ENCODE results near the gene DNAJC27.

DNAJC27 gene

GRCh38 chr2:24918326-24919036, 53.3 kb downstream of the DNAJC27 start:
- Histone ChIP-seq H3K9me3 (ENCODE audit: control insufficient read depth, insufficient read depth, low read depth, low read length) (no peaks in the 10 kb centered on the region), H3K4me3 (ENCODE audit: low read depth, low read length) (peak overlapping the region; percentile 61; the same call in 1 of the 2 replicates), H3K4me1 (ENCODE audit: control insufficient read depth, insufficient read depth, low read length) (peaks cover 12% of the 10 kb centered on the region; the same call in 1 of the 2 replicates), H3K27me3 (ENCODE audit: control insufficient read depth, insufficient read depth, low read length) (peaks cover 11% of the 10 kb centered on the region; the same call in 1 of the 2 replicates), H3K9ac (ENCODE audit: low read length) (no peak overlapping the region), H3K27ac (ENCODE audit: low read depth, low read length) (no peak overlapping the region), H3K36me3 (ENCODE audit: control insufficient read depth, insufficient read depth, low read length) (peaks cover 9% of the 10 kb centered on the region; the same call in 1 of the 2 replicates)

- peaks cover 11% of the 10 kb centered on the region; the same call in 1 of the 2 replicates for H3K27me3 ChIP-seq (ENCODE audit: control insufficient read depth, insufficient read depth, low read length)
- no peak overlapping the region for H3K4me3 ChIP-seq (ENCODE audit: low read depth, low read length)
- peaks cover 12% of the 10 kb centered on the region; the same call in 1 of the 2 replicates for H3K4me1 ChIP-seq (ENCODE audit: control insufficient read depth, insufficient read depth, low read length)
- H3K36me3 ChIP-seq (ENCODE audit: control insufficient read depth, insufficient read depth, low read length) = peaks cover 9% of the 10 kb centered on the region
- no peak overlapping the region for H3K9ac ChIP-seq (ENCODE audit: low read length)
- no peak overlapping the region for H3K27ac ChIP-seq (ENCODE audit: low read depth, low read length)
- no peaks in the 10 kb centered on the region for H3K9me3 ChIP-seq (ENCODE audit: control insufficient read depth, insufficient read depth, low read depth, low read length)
Measured at GRCh38 chr2:24917731-24918325, 53.9 kb downstream of the DNAJC27 start.

- no peak overlapping the region for H3K27ac ChIP-seq (ENCODE audit: low read depth, low read length)
- peaks cover 12% of the 10 kb centered on the region; the same call in 1 of the 2 replicates for H3K4me1 ChIP-seq (ENCODE audit: control insufficient read depth, insufficient read depth, low read length)
- peaks cover 9% of the 10 kb centered on the region for H3K36me3 ChIP-seq (ENCODE audit: control insufficient read depth, insufficient read depth, low read length)
- no peak overlapping the region for H3K4me3 ChIP-seq (ENCODE audit: low read depth, low read length)
- H3K9me3 ChIP-seq (ENCODE audit: control insufficient read depth, insufficient read depth, low read depth, low read length) = no peaks in the 10 kb centered on the region
- H3K27me3 ChIP-seq (ENCODE audit: control insufficient read depth, insufficient read depth, low read length) = peaks cover 11% of the 10 kb centered on the region; the same call in 1 of the 2 replicates
- H3K9ac ChIP-seq (ENCODE audit: low read length) = no peak overlapping the region
Measured at GRCh38 chr2:24917086-24917485, 54.7 kb downstream of the DNAJC27 start.

GRCh38 chr2:24915796-24916195, 56.0 kb downstream of the DNAJC27 start:
- Histone ChIP-seq H3K4me3 (ENCODE audit: low read depth, low read length) (no peak overlapping the region), H3K9me3 (ENCODE audit: control insufficient read depth, insufficient read depth, low read depth, low read length) (no peaks in the 10 kb centered on the region), H3K27ac (ENCODE audit: low read depth, low read length) (no peak overlapping the region), H3K27me3 (ENCODE audit: control insufficient read depth, insufficient read depth, low read length) (peaks cover 8% of the 10 kb centered on the region; the same call in 1 of the 2 replicates), H3K36me3 (ENCODE audit: control insufficient read depth, insufficient read depth, low read length) (peaks cover 11% of the 10 kb centered on the region), H3K9ac (ENCODE audit: low read length) (no peak overlapping the region), H3K4me1 (ENCODE audit: control insufficient read depth, insufficient read depth, low read length) (peaks cover 12% of the 10 kb centered on the region; the same call in 1 of the 2 replicates)

GRCh38 chr2:24915175-24915574, 56.6 kb downstream of the DNAJC27 start:
- H3K9ac ChIP-seq (ENCODE audit: low read length) = no peak overlapping the region
- H3K27ac ChIP-seq (ENCODE audit: low read depth, low read length) = no peak overlapping the region
- H3K9me3 ChIP-seq (ENCODE audit: control insufficient read depth, insufficient read depth, low read depth, low read length) = peaks cover 1% of the 10 kb centered on the region; the same call in 1 of the 2 replicates
- H3K36me3 ChIP-seq (ENCODE audit: control insufficient read depth, insufficient read depth, low read length) = peaks cover 11% of the 10 kb centered on the region
- H3K4me3 ChIP-seq (ENCODE audit: low read depth, low read length) = no peak overlapping the region
- peaks cover 12% of the 10 kb centered on the region; the same call in 1 of the 2 replicates for H3K4me1 ChIP-seq (ENCODE audit: control insufficient read depth, insufficient read depth, low read length)
- peaks cover 6% of the 10 kb centered on the region; the same call in 1 of the 2 replicates for H3K27me3 ChIP-seq (ENCODE audit: control insufficient read depth, insufficient read depth, low read length)

- H3K9me3 ChIP-seq (ENCODE audit: control insufficient read depth, insufficient read depth, low read depth, low read length) = peaks cover 3% of the 10 kb centered on the region; the same call in 1 of the 2 replicates
- no peak overlapping the region for H3K27ac ChIP-seq (ENCODE audit: low read depth, low read length)
- peaks cover 11% of the 10 kb centered on the region for H3K36me3 ChIP-seq (ENCODE audit: control insufficient read depth, insufficient read depth, low read length)
- H3K4me1 ChIP-seq (ENCODE audit: control insufficient read depth, insufficient read depth, low read length) = peaks cover 12% of the 10 kb centered on the region; the same call in 1 of the 2 replicates
- H3K27me3 ChIP-seq (ENCODE audit: control insufficient read depth, insufficient read depth, low read length) = peaks cover 6% of the 10 kb centered on the region; the same call in 1 of the 2 replicates
- H3K9ac ChIP-seq (ENCODE audit: low read length) = no peak overlapping the region
- H3K4me3 ChIP-seq (ENCODE audit: low read depth, low read length) = no peak overlapping the region
Measured at GRCh38 chr2:24914713-24915112, 57.0 kb downstream of the DNAJC27 start.

GRCh38 chr2:24913911-24914310, 57.8 kb downstream of the DNAJC27 start:
- H3K27ac ChIP-seq (ENCODE audit: low read depth, low read length) = no peak overlapping the region
- H3K36me3 ChIP-seq (ENCODE audit: control insufficient read depth, insufficient read depth, low read length) = peaks cover 11% of the 10 kb centered on the region
- H3K4me3 ChIP-seq (ENCODE audit: low read depth, low read length) = no peak overlapping the region
- H3K9ac ChIP-seq (ENCODE audit: low read length) = no peak overlapping the region
- H3K27me3 ChIP-seq (ENCODE audit: control insufficient read depth, insufficient read depth, low read length) = peaks cover 5% of the 10 kb centered on the region; the same call in 1 of the 2 replicates
- peaks cover 9% of the 10 kb centered on the region; the same call in 1 of the 2 replicates for H3K4me1 ChIP-seq (ENCODE audit: control insufficient read depth, insufficient read depth, low read length)
- H3K9me3 ChIP-seq (ENCODE audit: control insufficient read depth, insufficient read depth, low read depth, low read length) = peaks cover 3% of the 10 kb centered on the region; the same call in 1 of the 2 replicates

GRCh38 chr2:24912986-24913385, 58.8 kb downstream of the DNAJC27 start:
- Histone ChIP-seq H3K9ac (ENCODE audit: low read length) (no peak overlapping the region), H3K27me3 (ENCODE audit: control insufficient read depth, insufficient read depth, low read length) (no peaks in the 10 kb centered on the region), H3K36me3 (ENCODE audit: control insufficient read depth, insufficient read depth, low read length) (peaks cover 8% of the 10 kb centered on the region; the same call in 1 of the 2 replicates), H3K4me1 (ENCODE audit: control insufficient read depth, insufficient read depth, low read length) (0 out of 2 replicates have a peak, but pooled peaks cover 4% of the 10 kb centered on the region), H3K9me3 (ENCODE audit: control insufficient read depth, insufficient read depth, low read depth, low read length) (peaks cover 3% of the 10 kb centered on the region; the same call in 1 of the 2 replicates), H3K4me3 (ENCODE audit: low read depth, low read length) (no peak overlapping the region), H3K27ac (ENCODE audit: low read depth, low read length) (no peak overlapping the region)

- Histone ChIP-seq H3K27ac (ENCODE audit: low read depth, low read length) (no peak overlapping the region), H3K4me1 (ENCODE audit: control insufficient read depth, insufficient read depth, low read length) (0 out of 2 replicates have a peak, but pooled peaks cover 4% of the 10 kb centered on the region), H3K9me3 (ENCODE audit: control insufficient read depth, insufficient read depth, low read depth, low read length) (peaks cover 3% of the 10 kb centered on the region; the same call in 1 of the 2 replicates), H3K4me3 (ENCODE audit: low read depth, low read length) (no peak overlapping the region), H3K9ac (ENCODE audit: low read length) (no peak overlapping the region), H3K36me3 (ENCODE audit: control insufficient read depth, insufficient read depth, low read length) (peaks cover 4% of the 10 kb centered on the region; the same call in 1 of the 2 replicates), H3K27me3 (ENCODE audit: control insufficient read depth, insufficient read depth, low read length) (no peaks in the 10 kb centered on the region)
Measured at GRCh38 chr2:24912523-24912922, 59.2 kb downstream of the DNAJC27 start.

GRCh38 chr2:24910245-24910644, 61.5 kb downstream of the DNAJC27 start:
- peaks cover 2% of the 10 kb centered on the region; the same call in 1 of the 2 replicates for H3K36me3 ChIP-seq (ENCODE audit: control insufficient read depth, insufficient read depth, low read length)
- H3K4me1 ChIP-seq (ENCODE audit: control insufficient read depth, insufficient read depth, low read length) = 0 out of 2 replicates have a peak, but pooled peaks cover 4% of the 10 kb centered on the region
- no peak overlapping the region for H3K27ac ChIP-seq (ENCODE audit: low read depth, low read length)
- H3K27me3 ChIP-seq (ENCODE audit: control insufficient read depth, insufficient read depth, low read length) = no peaks in the 10 kb centered on the region
- no peak overlapping the region for H3K4me3 ChIP-seq (ENCODE audit: low read depth, low read length)
- H3K9me3 ChIP-seq (ENCODE audit: control insufficient read depth, insufficient read depth, low read depth, low read length) = peaks cover 3% of the 10 kb centered on the region; the same call in 1 of the 2 replicates
- H3K9ac ChIP-seq (ENCODE audit: low read length) = no peak overlapping the region
